Stimulated activated CD8-positive, alpha-beta memory T cell treated with anti-CD3 and anti-CD28 coated beads, Interleukin-12 subunit alpha, Interleukin-12 subunit beta, amount 100 ng/mL, for 24 hours (primary cell): ENCODE data around the gene RABL3.
"Not testable (repeated sequence)": the region's sequence is repeated elsewhere in the genome, so short reads cannot be mapped to it uniquely, and the experiment has no call there.

Experiments
- DNase-seq: peaks from one replicate; pipeline ENCODE4 v3.0.0-alpha.2; 2020; ENCODE audit errors: extremely low read depth

RABL3 gene

DNA sequence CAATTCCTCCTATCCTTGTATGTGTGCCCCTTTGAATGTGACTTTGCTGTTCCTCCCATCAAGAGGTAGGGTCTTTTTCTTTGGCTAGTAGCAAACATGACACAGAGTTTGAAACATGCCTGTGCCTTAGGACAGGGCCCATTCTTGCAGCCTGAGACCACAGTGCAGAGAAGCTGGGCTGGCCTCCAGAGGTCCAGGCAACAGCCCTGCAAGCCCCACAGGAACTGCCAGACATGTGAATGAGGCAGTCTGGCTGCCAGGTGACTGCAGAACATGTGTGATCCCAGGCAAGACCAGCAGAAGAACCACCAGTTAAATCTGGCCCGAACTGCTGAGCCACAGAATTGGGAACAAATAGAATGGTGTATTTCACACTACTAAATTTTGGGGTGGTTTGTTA, 59.1 kb downstream of the RABL3 start:
- no peak for DNase-seq

DNA sequence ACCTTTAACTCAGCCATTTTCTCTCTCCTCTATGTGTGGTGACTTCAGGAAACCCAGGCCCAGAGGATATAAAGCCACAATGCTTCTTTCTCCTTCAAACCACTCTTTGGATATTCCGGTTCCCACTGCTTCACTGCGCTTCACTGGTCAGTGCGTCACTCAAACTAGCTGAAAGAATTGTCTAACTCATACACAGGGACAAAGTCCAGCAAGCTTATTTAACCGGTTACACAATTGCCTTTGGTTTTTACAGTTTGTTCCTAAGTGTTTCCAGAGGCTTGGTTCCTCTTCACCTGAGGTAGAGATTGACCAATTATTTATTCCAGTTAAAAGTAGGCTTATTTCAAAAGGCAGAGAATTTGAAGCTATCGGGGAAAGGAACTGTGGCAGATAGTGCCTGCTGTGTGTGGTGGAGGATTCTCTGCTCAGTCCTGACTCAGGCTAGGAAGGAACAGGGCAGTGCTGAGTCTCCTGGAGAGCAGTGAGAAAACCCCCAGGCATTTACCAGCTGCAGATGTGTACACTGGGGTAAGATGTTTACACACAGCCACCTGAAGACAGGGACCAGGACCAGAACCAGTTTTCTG, 60.1 kb downstream of the RABL3 start, which contains the start of gene HGD:
HGD (minus strand) TSS at position 145 of the 587 bp plus-strand sequence; CDS start at position 17, 128 bp downstream.
- no peak for DNase-seq

DNA sequence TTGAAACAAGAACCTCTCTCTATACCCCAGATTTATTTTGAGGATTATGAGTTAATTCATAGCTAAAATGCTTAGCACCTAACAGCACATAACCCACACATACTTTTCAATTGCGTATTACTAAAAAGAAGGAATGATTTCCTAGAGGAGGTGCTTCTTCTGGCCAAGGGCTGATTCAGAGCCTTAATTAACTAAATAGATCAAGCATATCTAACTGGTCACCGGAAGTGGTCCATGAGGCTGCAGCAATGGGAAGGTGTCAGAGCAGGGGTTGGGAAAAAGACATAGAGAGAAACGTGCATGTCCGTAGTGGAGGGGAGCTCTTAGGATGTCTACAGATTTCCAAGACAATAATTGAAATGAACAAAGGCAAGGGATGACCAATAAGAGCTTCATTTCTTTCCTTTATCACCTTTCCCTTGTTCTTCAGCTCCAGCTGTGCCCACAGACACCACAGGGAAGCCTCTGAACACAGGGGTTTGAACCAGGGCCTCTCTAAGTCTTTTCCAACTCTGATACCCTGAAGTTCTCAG, 60.7 kb downstream of the RABL3 start:
- DNase-seq, result no peak

DNA sequence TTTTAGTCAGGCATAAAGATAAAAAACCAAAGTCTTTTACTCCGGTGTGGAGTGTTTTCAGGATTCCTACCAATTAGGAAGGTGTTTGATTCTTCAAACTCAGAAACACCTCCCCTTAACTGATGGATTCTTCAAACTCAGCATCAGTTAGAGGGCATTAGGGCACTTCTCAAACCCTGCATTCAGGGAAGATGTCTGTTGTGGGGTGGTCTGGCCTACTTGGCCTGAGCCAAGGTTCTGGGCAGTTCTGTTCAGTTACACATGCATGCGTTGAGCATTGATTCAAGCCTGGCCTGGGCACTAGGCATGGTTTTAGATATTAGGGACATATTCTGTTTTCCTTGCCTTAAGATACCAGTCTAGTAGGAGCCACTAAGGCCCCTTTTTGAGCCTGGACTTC, 61.3 kb downstream of the RABL3 start:
- no peak for DNase-seq

DNA sequence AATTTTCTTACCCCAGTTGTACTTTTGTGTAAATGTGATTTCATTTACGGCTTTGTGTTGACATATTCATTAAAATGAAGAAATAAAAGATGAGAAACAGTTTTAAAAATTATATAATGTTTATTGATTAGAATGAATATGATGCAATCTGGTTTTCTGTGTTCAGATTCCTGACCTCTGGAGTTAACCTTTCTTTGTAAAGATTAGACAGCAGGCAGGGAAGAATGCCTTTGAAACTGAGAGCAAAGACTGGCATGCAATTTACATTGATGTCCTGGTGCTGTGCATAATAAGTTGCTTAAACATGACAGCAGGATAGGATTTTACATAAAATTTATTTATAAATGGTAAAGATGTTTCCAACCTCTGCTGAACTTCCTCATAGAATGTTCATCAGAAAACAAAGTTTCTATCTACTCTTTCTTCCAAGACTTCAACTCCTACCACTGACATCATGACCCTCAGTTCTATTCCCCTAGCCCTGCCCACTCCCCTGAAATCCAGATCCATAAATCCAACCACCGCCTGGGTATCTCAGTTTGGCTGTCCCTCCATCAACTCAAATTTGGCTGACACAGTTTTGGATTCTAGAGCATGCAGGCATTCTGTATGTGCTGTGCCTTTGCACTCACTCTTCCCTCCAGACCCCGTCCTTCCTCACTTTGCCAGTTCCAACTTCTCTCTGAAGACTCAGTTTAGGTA, 62.0 kb downstream of the RABL3 start:
- DNase-seq, result no peak

DNA sequence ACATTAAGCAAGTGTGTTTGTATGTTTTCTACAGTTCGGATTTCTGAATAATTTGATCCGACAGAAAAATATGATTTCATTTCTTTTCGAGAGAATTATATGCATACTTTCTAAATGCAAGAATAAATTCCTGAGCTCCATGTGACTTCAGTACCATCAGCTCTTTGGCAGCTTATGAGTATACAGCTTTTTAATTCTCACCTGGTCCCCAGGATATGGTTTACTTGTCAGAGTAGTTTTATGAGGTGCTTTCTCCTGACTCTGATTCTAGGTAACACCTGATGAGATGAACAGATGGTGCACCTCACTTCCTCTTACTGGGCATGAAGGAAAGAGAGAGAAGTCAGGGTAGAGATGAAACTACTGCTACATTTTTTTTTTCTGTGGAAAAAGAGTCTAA, 63.3 kb downstream of the RABL3 start:
- no peak for DNase-seq

DNA sequence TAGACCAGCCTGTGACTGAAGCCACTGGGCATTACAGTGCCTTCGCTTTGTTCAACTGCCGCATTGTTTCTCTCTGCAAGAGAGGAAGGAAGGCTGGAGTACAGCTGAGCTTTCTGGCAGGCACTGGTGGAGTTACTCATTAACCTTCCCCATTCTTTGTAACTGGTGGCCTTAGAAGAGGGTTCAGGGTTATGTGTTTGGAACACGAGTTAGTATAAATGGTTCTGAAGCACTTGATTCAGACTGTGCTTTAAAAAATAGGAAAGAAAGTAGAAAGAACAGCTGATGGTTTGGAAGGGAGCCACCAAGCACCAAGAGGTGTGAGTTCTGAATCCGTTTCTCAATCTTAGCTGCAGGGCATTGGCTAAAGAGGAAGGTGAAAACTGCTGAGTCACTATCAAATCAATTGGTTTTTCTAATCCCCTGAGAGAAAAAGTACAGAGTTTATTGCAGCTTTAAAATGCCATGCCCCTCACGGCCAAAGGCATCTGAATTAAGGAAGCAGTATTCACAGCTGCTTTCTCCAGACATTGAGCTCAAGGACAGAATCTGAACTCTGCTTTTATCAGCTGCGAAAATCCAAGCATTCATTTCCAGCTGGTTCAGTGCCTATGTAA, 63.9 kb downstream of the RABL3 start:
- DNase-seq, result no peak

DNA sequence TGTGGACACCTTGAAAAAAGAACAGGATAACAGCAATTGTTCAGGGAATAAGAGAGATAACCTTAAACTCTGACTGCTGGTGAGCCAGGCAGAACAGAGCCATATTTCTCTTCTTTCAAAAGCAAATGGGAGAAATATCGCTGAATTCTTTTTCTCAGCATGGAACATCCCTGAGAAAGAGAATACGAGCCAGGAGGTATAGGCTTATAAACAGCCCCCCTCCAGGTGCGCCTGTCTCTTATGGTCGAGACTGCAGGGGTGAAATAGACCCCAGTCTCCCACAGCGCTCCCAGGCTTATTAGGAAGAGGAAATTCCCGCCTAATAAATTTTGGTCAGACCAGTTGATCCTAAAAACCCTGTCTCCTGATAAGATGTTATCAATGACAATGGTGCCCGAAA, 65.1 kb downstream of the RABL3 start:
- not testable (repeated sequence) for DNase-seq

DNA sequence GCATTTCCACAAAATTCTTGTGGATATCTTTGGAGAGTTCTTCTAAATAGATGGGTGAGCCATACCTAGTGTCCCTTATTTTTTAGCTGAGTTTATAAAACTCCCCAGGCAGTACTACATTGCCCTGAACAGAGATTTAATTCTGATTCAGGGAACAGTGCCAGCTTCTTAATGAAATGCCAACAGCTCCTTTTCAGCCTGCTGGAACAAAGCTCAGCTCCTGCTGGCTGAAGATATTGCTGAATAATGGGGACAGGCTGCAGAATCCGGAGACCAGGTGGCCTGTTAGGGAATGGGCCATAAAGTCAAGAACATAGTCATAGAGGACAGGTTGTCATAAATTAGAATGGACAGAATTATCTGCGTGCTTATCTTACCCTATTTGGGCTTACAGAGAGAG, 69.2 kb downstream of the RABL3 start:
- DNase-seq, result no peak

DNA sequence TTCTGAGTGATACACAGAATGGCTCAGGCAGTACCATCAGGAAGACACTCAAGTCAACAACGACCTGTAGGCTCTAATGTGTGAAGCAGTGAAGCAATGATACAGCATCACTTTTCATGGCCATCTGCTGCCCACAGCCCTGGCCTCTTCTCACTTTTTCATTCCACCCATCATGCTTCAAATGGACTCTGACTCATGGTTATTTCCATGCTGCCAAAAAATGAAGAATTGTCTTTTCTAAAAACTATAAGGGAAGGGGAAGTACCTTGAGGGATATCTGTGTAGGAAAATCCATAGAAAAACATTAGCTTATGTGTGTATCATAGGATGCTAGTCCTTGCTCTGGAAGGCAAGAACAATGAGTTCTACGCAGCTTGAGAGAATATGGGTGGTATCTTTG, 71.7 kb downstream of the RABL3 start:
- no peak for DNase-seq

DNA sequence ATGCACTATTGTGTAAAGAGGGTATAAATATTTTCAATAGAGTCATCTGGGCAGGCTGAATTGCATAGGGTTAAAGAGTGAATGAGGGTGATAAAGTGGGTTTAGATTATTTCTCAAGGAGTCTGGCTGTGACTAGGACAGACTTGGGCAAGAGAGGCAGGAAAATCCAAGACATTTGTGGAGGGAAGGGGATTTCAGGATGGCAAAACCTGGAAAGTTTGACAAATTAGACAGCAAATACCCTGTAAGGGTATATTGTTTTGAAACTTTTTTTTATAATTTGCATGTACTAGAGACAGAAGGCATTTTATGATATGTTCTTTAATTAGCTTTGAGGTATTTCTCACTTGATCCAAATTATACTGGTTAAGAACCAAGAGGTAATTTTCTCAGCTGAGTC, 77.4 kb downstream of the RABL3 start:
- DNase-seq, result no peak

DNA sequence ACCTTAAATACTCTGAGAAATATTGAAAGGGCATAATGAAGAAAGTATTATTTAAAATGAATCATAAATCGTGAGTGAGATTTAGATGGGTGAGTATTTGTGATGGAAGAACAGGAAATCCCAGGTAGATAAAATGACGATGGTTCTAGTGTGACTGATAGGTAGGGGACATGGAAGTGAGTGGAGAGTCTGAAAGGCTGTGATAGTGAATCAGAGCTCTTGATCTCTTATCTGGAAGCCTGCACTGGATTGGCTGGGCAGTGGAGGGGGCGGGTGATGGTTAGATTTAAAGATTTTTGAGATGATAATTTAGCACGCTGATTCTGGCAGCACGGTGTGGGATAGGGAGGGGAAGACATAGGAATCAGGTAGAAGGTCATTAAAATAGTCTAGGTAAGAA, 80.4 kb downstream of the RABL3 start:
- DNase-seq, result no peak

DNA sequence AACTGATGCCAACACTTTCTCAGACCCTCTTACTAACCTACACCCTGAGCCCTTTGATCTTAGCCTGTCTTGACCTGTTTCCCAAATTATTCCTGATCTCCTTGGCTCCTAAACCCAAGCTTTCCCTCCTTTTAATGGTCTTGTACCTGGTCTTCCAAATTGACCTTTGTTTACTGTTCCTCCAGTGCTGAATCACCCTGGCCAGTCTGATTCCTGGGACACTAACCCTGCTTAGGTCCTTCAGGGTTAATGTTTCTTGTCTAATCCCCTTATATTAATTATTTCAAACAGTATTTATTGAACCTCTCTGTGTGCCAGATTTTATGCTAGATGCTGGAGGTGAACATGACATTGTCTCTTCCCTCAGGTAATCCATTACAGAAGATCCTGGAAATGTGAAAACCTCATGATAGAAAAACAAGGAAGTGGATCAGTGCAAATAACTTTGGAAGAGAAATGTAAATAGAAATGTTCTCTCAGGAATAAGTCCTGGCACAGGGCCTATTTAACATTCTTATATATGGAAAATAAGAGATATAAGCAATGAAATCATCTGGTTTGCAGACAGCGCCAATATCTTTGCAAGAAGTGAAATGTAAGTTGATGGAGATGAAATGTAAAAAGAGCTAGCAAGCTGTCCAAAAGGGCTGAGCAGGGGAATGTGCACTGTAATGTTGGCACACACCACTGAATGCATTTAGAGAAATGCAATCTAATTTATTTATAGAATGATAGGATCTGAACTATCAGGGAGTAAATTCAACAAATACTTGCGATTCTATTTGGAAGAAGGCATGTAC, 81.0 kb downstream of the RABL3 start:
- DNase-seq, result no peak

DNA sequence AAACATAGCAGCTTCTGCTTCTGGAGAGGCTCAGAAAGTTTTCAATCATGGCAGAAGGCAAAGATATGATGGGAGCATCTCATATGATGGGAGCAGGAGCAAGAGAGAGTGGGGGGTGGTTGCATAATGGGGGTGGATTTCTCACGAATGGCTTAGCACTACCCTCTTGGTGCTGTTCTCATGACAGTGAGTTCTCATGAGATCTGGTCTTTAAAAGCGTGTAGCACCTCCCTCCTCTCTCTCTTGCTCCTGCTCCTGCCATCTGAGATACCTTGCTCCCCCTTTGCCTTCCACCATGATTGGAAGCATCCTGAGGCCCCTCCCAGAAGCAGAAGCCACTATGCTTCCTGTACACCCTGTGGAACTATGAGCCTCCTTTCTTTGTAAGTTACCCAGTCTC, 82.5 kb downstream of the RABL3 start:
- no peak for DNase-seq

DNA sequence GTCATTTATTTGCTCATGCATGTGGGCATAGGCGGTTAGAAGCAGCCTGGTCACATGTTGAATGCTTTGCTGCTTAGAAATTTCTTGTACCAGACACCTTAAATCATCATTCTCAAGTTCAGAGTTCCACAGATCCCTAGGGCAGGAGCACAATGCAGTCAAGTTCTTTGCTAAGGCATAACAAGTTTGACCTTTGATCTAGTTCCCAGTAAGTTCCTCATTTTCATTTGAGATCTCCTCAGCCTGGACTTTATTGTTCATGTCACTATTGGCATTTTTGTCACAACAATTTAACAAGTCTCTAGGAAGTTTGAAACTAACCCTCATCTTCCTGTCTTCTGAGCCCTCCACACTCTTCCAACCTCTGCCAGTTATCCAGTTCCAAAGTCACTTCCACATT, 83.0 kb downstream of the RABL3 start:
- no peak for DNase-seq

DNA sequence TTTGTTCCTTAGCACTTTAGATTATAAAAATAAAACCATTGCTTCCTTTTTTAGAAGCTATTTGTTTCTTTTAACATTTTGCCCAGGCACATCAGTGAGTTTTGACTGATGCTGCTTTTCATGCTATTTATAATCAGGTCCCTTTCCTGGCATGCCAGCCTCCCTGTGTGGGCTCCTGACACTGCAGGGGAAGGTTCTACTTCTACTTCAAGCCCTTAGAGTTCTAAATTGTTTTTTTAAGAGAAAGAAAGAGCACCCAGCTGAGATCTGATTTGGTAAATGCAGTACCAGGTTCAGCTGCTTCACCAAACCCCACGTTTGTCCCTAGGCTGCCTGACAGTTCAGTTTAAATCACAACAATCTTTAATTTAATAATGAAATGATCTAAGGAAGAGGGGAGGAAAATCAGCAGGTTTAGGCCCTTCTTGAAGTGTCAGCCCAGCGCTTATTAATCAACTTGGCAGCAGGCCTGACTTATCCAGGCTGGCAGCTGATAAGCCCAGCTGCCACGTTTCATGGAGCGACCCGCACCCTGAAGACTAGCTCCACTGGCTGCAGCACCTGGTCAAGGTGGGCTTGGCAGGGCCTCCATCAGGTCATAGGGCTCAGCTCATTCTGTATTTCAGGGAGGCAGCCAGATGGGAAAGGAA, 89.3 kb downstream of the RABL3 start:
- no peak for DNase-seq

DNA sequence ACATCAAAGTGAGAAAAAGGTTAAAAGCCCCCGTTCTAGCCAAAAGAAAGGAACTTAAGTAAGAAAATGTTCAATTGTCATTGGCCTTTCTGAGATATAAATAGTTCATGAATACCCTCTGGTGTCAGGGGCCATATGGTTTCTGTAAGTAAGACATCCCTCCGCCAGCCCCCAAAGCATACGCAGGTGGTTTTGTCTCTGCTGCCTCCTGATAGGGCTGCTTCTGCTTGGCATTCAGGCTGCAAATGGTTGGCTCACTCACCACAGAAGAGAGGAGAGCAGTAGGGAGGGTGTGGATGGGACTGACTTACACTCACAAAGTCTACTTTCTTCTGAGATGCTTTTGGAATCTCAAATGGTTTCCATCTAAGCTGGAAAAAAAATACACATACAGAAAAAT, 90.0 kb downstream of the RABL3 start:
- DNase-seq, result no peak

DNA sequence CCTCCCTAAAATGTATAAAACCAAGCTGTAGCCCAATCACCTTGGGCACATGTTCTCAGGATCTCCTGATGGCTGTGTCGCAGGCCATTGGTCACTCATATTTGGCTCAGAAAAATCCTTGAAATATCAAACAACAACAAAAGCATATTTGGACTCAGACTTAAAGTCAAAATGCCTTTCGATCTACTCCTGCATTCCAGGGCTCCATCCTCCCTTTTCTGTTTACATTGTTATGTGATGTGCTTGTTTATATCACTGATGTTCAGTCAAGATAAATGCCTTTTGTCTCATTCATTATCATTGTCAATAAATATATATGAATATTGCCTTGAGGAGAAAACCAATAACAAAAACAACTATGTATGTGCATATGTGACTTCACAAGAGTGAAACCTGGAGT, 92.0 kb downstream of the RABL3 start:
- DNase-seq, result no peak

DNA sequence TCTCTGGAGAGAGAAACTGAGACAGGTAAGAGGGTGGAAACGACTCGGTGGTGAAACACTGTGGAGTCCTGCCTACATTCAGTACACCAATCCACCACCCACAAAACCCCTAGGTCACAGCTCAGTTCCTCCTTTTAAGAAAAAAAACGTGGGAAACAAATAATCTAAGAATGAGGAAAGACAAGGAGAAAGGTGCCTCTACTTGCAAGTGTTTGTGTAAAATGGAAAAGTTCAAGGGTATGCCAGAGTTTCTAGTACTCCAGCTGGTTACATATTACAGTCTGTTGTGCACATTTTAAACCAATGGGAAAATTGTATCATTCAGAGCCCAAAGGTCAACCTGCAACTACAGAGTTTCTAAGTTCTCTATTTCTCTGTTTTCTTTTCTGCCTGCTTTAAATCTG, 92.5 kb downstream of the RABL3 start:
- DNase-seq, result no peak

DNA sequence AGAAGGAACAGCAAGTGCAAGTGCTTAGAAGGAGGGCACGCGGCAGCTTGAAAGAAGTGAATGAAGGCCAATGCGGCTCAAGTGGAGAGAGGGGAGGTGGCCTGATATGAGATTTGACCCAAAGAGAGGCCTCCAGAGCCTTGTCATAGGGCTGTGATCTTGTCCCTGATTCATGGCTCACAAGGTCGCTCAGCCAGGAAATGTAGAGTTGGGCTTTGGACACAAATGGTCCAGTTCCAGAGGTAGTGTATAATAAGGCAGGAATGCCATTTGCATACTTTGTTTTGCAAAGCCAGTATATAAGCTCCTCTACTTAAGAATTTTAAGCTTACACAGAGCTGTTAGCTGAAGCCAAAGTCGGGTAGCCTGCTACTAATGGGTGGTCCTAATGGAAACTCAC, 94.0 kb downstream of the RABL3 start:
- no peak for DNase-seq

DNA sequence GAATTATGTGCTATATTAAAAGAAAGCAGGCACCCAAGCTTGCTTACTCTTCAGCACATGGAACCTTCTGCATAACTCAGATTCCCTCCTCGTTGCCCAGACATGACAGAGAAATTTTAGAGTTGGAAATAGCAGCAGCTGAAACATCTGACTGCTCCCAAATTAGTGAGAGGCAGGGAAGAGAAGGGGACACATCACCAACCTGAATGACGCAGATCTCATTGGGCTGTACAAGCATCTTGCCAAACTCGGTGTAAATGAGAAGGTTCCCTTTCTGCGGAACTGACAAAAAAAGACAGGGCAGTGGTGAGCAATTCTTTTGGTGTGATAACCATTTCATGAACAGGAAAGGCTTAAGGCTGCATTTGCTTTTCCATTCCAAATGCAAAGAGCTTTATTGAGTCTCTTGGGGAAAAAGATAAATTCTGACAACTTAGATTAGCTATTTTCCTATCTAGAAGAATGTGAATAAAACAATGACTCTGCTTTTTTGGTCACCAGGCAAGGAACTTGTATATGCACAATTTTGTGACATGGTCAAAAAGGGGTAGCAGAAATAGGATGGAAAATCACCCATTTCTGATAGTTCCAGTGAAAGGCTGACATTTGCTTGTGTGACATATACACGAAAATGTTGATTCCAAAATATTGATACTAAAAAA, 95.4 kb downstream of the RABL3 start:
- DNase-seq, result no peak
